Right atrium auricular region (tissue), 2 donors: ENCODE measurements around the gene C15orf61. TPM values are rescaled to one million over a fixed set of nuclear protein-coding genes. Genes with fewer than 3 reads are reported as not detected.

ENCODE experiments used
- DNase-seq: peaks from one replicate; pipeline ENCODE4 v3.0.0-alpha.2; 2019; ENCODE audit warnings: low spot score
- H3K27ac ChIP-seq, 2 donors: fragments of 200-600 bp; sonication (generic); 1 replicate in 1 of 2; 2 replicates in 1 of 2; pipeline ENCODE4 v1.5.1; 2016 to 2019
- H3K27me3 ChIP-seq, 2 donors: fragments of 200-600 bp; sonication (generic); one replicate each; pipeline versions ENCODE4 v1.5.1 to v1.6.0; 2017 to 2019
- H3K36me3 ChIP-seq: fragments of 200-600 bp; sonication (generic); one replicate; pipeline ENCODE4 v1.5.1; 2016
- H3K4me1 ChIP-seq, 2 donors: fragments of 200-600 bp; sonication (generic); one replicate each; pipeline versions ENCODE4 v1.5.1 to v1.6.0; 2017 to 2019
- H3K4me3 ChIP-seq, 2 donors: fragments of 200-600 bp; sonication (generic); 1 replicate in 1 of 2; 2 replicates in 1 of 2; pipeline ENCODE4 v1.5.1; 2017 to 2019; ENCODE audit warnings: mild to moderate bottlenecking in 1 of 2, moderate library complexity in 1 of 2
- H3K9me3 ChIP-seq, 2 donors: fragments of 200-600 bp; sonication (generic); one replicate each; pipeline ENCODE4 v1.5.1; 2019
- total RNA-seq, 2 donors: library from RNA; depleted of rRNA; stranded (reverse); fragments of >200 nt; gene quantifications; one replicate each; pipeline ENCODE4 v1.1.0, GENCODE V29; 2016
- TF ChIP-seq, protein P1 (sequence below), 2 donors: fragments of 200-600 bp; sonication (generic); IDR thresholded peaks; one replicate each; pipeline ENCODE4 v1.5.1; 2019; ENCODE audit warnings: antibody characterized with exemption in 2 of 2

The C15orf61 gene
- total RNA-seq, 2 donors from 2014 or later = 6.2 to 7.0 TPM

DNA sequence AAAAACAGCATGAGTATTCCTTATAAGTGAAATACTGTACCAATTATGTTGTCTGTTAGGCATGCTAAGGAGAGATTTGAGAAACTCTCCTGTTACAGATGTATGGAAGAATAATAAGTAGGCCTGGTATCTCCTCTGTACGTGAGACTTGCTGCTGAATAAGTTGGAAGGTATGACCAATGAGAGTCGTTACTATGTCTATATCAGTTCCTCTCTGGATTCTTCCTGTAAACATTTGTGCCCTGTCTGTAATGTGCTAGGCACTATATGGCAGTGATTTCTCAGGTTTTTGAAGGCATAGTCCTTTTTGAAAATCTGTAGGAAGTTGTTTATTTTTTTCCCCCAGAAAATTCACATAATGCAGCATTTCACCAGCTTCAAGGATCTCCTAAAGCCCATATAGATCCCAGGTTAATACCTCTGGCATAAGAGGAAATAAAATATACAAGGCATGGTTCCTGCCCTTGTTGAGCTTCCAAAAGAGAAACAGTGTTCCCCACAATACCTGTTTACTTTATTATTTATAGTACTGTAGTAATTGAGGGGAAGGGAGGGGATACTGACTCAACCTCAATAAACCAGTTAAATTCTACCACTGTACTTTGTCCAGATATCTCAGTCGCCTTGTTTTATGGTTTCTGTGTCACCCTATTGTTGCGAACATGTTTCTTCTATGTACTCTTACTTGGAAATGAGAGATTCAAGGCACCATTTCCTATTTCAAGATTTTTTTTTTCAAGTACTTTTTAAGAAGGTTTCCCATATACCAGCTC is 50.1 kb downstream of the C15orf61 start:
- Histone ChIP-seq H3K27me3 (no peaks in the 10 kb centered on the region), H3K27ac (no peak overlapping the region), H3K9me3 (no peaks in the 10 kb centered on the region), H3K4me1 (no peaks in the 10 kb centered on the region), H3K4me3 (no peak overlapping the region), H3K36me3 (no peaks in the 10 kb centered on the region)
- no peak for DNase-seq
- TF ChIP-seq, protein P1, sequence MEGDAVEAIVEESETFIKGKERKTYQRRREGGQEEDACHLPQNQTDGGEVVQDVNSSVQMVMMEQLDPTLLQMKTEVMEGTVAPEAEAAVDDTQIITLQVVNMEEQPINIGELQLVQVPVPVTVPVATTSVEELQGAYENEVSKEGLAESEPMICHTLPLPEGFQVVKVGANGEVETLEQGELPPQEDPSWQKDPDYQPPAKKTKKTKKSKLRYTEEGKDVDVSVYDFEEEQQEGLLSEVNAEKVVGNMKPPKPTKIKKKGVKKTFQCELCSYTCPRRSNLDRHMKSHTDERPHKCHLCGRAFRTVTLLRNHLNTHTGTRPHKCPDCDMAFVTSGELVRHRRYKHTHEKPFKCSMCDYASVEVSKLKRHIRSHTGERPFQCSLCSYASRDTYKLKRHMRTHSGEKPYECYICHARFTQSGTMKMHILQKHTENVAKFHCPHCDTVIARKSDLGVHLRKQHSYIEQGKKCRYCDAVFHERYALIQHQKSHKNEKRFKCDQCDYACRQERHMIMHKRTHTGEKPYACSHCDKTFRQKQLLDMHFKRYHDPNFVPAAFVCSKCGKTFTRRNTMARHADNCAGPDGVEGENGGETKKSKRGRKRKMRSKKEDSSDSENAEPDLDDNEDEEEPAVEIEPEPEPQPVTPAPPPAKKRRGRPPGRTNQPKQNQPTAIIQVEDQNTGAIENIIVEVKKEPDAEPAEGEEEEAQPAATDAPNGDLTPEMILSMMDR (IDR thresholded peaks at IDR 0.05) = no peak

DNA sequence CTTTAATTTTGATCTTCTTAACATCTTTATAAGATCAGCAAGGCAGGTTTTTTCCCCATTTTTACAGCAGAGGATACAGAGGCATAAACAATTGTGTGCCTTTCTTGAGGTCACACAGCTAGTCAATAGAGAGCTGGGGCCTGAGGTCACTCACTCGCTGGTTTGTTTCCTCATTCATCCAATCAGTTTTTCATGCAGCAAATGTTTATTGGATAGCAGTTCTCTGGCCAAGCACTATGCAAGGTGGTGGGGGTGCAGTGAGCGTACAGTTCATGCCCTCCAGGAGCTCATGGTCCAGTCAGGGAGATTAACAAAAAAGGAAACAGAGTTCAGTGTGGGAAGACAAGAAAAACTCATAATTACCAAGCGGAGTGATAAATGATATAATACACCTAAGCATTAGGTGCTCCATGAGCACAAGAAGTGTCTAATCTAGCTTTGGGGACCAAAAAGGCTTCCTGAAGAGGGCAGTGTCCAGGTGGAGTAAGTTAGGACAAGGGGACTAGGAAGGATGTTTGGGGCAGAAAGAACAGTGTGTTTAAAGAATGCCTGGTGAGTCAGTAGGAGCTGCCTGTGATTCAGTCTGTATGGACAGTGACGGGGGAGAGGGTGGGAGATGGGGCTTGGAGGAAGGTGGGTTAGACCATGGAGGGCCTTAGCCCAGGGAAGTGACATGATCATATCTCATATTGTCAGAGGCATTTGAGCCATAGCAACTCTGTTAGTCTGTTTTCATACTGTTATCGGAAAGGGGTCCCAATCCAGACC is 50.9 kb downstream of the C15orf61 start:
- Histone ChIP-seq H3K4me3 (no peak overlapping the region), H3K27me3 (no peaks in the 10 kb centered on the region), H3K4me1 (no peaks in the 10 kb centered on the region), H3K36me3 (no peaks in the 10 kb centered on the region), H3K27ac (no peak overlapping the region), H3K9me3 (no peaks in the 10 kb centered on the region)
- no peak for DNase-seq
- TF ChIP-seq, protein P1 (IDR thresholded peaks at IDR 0.05) = no peak

DNA sequence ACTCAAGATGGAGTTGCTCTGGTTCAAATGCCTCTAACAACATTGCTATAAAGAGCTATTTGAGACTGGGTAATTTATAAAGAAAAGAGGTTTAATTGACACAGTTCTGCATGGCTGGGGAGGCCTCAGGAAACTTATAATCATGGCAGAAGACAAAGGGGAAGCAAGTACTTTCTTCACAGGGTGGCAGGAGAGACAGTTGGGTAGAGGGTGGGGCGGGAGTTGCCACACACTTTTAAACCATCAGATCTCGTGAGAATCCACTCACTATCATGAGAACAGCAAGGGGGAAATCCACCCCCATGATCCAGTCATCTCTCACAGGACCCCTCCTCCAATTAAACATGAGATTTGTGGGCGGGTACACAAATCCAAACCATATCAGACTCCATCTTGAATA is 52.3 kb downstream of the C15orf61 start:
- no peak for DNase-seq
- H3K9me3 ChIP-seq = no peaks in the 10 kb centered on the region
- H3K36me3 ChIP-seq = no peaks in the 10 kb centered on the region
- no peak overlapping the region for H3K27ac ChIP-seq
- H3K4me1 ChIP-seq = no peaks in the 10 kb centered on the region
- H3K4me3 ChIP-seq = no peak overlapping the region
- TF ChIP-seq, protein P1 (IDR thresholded peaks at IDR 0.05) = no peak
- H3K27me3 ChIP-seq = no peaks in the 10 kb centered on the region

DNA sequence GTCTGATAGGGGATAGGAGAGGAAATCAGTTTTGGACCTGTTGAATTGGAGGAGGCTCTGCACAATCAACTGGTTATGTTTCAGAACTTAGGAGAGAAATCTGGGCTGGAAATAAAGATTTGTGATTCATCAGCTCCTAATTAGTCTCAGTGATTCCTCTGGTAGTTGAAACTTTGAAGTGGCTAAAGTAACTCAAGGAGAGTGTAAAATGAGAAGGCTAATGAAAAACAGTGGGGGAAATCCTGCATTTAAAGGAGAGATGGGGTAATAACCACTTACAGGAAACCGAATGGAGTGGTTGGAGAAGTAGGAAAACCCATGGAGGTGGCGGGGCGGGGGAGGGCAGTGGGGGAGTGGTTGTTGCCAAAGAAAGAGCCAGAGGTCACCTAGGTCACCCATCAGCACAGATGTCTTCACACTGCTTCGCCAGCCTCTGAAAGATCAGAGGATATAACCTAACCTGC is 54.1 kb downstream of the C15orf61 start:
- no peak overlapping the region for H3K27ac ChIP-seq
- no peak overlapping the region for H3K4me3 ChIP-seq
- H3K4me1 ChIP-seq = no peaks in the 10 kb centered on the region
- no peaks in the 10 kb centered on the region for H3K36me3 ChIP-seq
- TF ChIP-seq, protein P1 (IDR thresholded peaks at IDR 0.05) = no peak
- H3K9me3 ChIP-seq = no peaks in the 10 kb centered on the region
- DNase-seq = no peak
- H3K27me3 ChIP-seq = no peaks in the 10 kb centered on the region

DNA sequence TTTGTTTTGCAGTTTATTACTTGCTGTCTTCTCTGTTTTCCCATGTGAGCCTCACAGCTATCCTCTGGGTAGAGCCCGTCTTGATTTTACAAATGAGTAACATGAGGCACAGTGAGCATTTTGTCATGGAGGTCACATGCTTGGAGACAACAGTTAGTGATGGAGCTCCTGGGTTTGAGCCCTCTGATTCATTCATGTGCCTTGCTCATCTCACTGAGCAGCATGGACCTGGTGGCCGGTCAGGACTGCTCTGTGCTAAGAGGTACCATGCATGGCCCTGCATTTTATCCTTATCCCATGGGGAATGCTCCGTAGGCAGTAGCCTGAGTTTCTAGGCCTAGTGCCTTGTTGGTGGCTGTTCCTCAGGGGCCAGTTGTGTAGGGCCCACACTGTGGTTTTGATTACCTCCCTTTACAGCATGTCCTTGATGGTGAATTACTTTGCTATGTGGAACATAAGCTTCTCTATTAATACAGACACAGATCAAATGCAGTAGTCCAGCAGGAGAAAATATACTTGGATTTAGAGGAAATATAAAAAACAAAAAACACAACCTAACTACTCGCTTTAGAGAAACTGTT is 57.2 kb downstream of the C15orf61 start:
- no peak overlapping the region for H3K4me3 ChIP-seq
- H3K27me3 ChIP-seq = no peaks in the 10 kb centered on the region
- H3K27ac ChIP-seq = no peak overlapping the region
- DNase-seq = no peak
- no peaks in the 10 kb centered on the region for H3K4me1 ChIP-seq
- H3K9me3 ChIP-seq = no peaks in the 10 kb centered on the region
- TF ChIP-seq, protein P1 (IDR thresholded peaks at IDR 0.05) = no peak
- H3K36me3 ChIP-seq = no peaks in the 10 kb centered on the region
